Sigmoid colon (tissue), 7 donors: ENCODE data around the gene PRKCQ. TPM values are rescaled to one million over a fixed set of nuclear protein-coding genes. Genes with fewer than 3 reads are reported as not detected.

Experiments
- DNase-seq: peaks from one replicate; pipeline ENCODE4 v3.0.0-alpha.2; 2019
- H3K27ac ChIP-seq, 4 donors: fragments of 200-600 bp; sonication (generic); one replicate each; pipeline ENCODE4 v1.5.1; 2016 to 2019; ENCODE audit warnings: mild to moderate bottlenecking in 1 of 4
- H3K27me3 ChIP-seq, 3 donors: fragments of 200-600 bp; sonication (generic); one replicate each; pipeline ENCODE4 v1.5.1; 2019; ENCODE audit warnings: mild to moderate bottlenecking in 1 of 3
- H3K36me3 ChIP-seq, 4 donors: fragments of 200-600 bp; sonication (generic); one replicate each; pipeline ENCODE4 v1.5.1; 2016 to 2019
- H3K4me1 ChIP-seq, 4 donors: fragments of 200-600 bp; sonication (generic); one replicate each; pipeline ENCODE4 v1.5.1; 2017 to 2019
- H3K4me3 ChIP-seq, 4 donors: fragments of 200-600 bp; sonication (generic); one replicate each; pipeline ENCODE4 v1.5.1; 2017 to 2019; ENCODE audit warnings: mild to moderate bottlenecking in 2 of 4, moderate library complexity in 1 of 4
- H3K9me3 ChIP-seq, 4 donors: fragments of 200-600 bp in 3 of 4; sonication (generic) in 3 of 4; one replicate each; pipeline versions ENCODE4 v1.5.1 to v1.6.1; 2013 to 2019
- CTCF ChIP-seq, 4 experiments: fragments of 450-650 bp in 3 of 4; fragments of 200-600 bp in 1 of 4; IDR thresholded peaks; one replicate each; pipeline ENCODE4 v1.5.1; 2016 to 2019; ENCODE audit warnings: antibody characterized with exemption in 4 of 4, mild to moderate bottlenecking in 3 of 4, moderate library complexity in 2 of 4
- EP300 ChIP-seq, 4 donors: sonication (generic); formaldehyde crosslinking; IDR thresholded peaks; one replicate each; pipeline ENCODE4 v1.6.1; 2017; ENCODE audit warnings: antibody characterized with exemption in 4 of 4
- POLR2A ChIP-seq, 2 donors: fragments of 450-650 bp; IDR thresholded peaks; one replicate each; pipeline ENCODE4 v1.6.1; 2016; ENCODE audit warnings: antibody characterized with exemption in 2 of 2, mild to moderate bottlenecking in 2 of 2, moderate library complexity in 2 of 2
- POLR2AphosphoS5 ChIP-seq, 4 donors: sonication (generic); formaldehyde crosslinking; IDR thresholded peaks; one replicate each; pipeline ENCODE4 v1.6.1; 2017; ENCODE audit warnings: antibody characterized with exemption in 4 of 4
- WGBS, 2 donors: extraction: QIAGEN DNeasy Blood & Tissue Kit; methylation state at CpG; one replicate each; pipeline ENCODE4 v1.1.7; 2013; 5-methylcytosine and 5-hydroxymethylcytosine counted together
- intact Hi-C: fragments of 100-400 bp; cut with DNase I; formaldehyde crosslinking; loops from one replicate; pipeline ENCODE4 v1.15.1; 2023
- polyA plus RNA-seq, 3 donors: library from polyadenylated mRNA; stranded (reverse); fragments of 200-250 nt; gene quantifications; one replicate each; pipeline ENCODE4 v1.2.3, GENCODE V29; 2013
- total RNA-seq, 4 donors: library from RNA; depleted of rRNA; stranded (reverse); fragments of >200 nt; gene quantifications; one replicate each; pipeline ENCODE4 v1.1.0, GENCODE V29; 2016
- donor health status: healthy with polysubstance abuse.
- donor health status: Bipolar disorder and iron deficiency.
- donor health status: healthy.

Gene PRKCQ
- total and polyA plus RNA-seq, 7 donors: 0.23 to 3.0 (median 0.81) TPM

GRCh38 chr10:6402349-6402709, 177.7 kb downstream of the PRKCQ start:
- H3K4me1 ChIP-seq: peaks cover 0 to 21% (median 12%) of the 10 kb centered on the region in 4 donors
- H3K9me3 ChIP-seq: no peaks in the 10 kb centered on the region
- WGBS, 2 donors: 61 to 77% methylated on average over 9 of the region's 9 CpGs
- H3K4me3 ChIP-seq: no peak overlapping the region
- H3K36me3 ChIP-seq: no peaks in the 10 kb centered on the region
- H3K27me3 ChIP-seq: no peaks in the 10 kb centered on the region
- DNase-seq: no peak
- intact Hi-C loops: loop anchor here (5.0 kb wide), 1 partner anchor 390 kb away; no protein-coding TSS in a partner anchor
- TF ChIP-seq POLR2AphosphoS5 (IDR thresholded peaks at IDR 0.05): no peak
- TF ChIP-seq CTCF (IDR thresholded peaks at IDR 0.05): no peak
- TF ChIP-seq EP300 (IDR thresholded peaks at IDR 0.05): no peak
- TF ChIP-seq POLR2A (IDR thresholded peaks at IDR 0.05): no peak
- no peak overlapping the region for H3K27ac ChIP-seq

- peak; percentile 90 for DNase-seq
- intact Hi-C loops: loop anchor here (1.0 to 5.0 kb wide), 5 partner anchors 199 to 389 kb away; partner anchors contain the start of gene PFKFB3
- H3K36me3 ChIP-seq: no peaks in the 10 kb centered on the region
- H3K4me1 ChIP-seq: peaks cover 0 to 21% (median 12%) of the 10 kb centered on the region in 4 donors
- no peaks in the 10 kb centered on the region for H3K27me3 ChIP-seq
- peak overlapping the region; percentile 51 to 71 (median 56) for H3K27ac ChIP-seq
- H3K4me3 ChIP-seq: peak overlapping the region in 3 of 4 donors; percentile 34 to 45 (median 37)
- WGBS, 2 donors: 7 to 18% methylated on average over 18 of the region's 18 CpGs
- peak; percentile 74 to 87 (median 84) for TF ChIP-seq CTCF (IDR thresholded peaks at IDR 0.05)
- no peak for TF ChIP-seq POLR2A (IDR thresholded peaks at IDR 0.05)
- TF ChIP-seq POLR2AphosphoS5 (IDR thresholded peaks at IDR 0.05): peak in 2 of 4 donors; percentile 40 to 45
- no peaks in the 10 kb centered on the region for H3K9me3 ChIP-seq
Measured at GRCh38 chr10:6401558-6402348, 178.3 kb downstream of the PRKCQ start.

GRCh38 chr10:6400821-6401465, 179.1 kb downstream of the PRKCQ start:
- TF ChIP-seq CTCF (IDR thresholded peaks at IDR 0.05) (no peak), POLR2A (IDR thresholded peaks at IDR 0.05) (no peak), EP300 (IDR thresholded peaks at IDR 0.05) (no peak), POLR2AphosphoS5 (IDR thresholded peaks at IDR 0.05) (no peak)
- Histone ChIP-seq H3K4me3 (peak overlapping the region in 1 of 4 donors; percentile 45), H3K4me1 (peaks cover 0 to 21% (median 12%) of the 10 kb centered on the region in 4 donors), H3K9me3 (no peaks in the 10 kb centered on the region), H3K36me3 (no peaks in the 10 kb centered on the region), H3K27ac (peak overlapping the region in 1 of 4 donors; percentile 71), H3K27me3 (no peaks in the 10 kb centered on the region)
- intact Hi-C loops: loop anchor here (1.0 to 5.0 kb wide), 5 partner anchors 198 to 389 kb away; partner anchors contain the start of gene PFKFB3
- DNase-seq: no peak
- 77 to 86% methylated on average over 12 of the region's 12 CpGs for WGBS, 2 donors

- intact Hi-C loops: loop anchor here (2.0 to 5.0 kb wide), 2 partner anchors 198 to 388 kb away; partner anchors contain the start of gene PFKFB3
- DNase-seq: no peak
- TF ChIP-seq EP300 (IDR thresholded peaks at IDR 0.05) (no peak), POLR2AphosphoS5 (IDR thresholded peaks at IDR 0.05) (no peak), POLR2A (IDR thresholded peaks at IDR 0.05) (no peak), CTCF (IDR thresholded peaks at IDR 0.05) (no peak)
- no peaks in the 10 kb centered on the region for H3K36me3 ChIP-seq
- 75 to 87% methylated on average over 7 of the region's 7 CpGs for WGBS, 2 donors
- peak overlapping the region in 2 of 4 donors; percentile 21 to 71 for H3K27ac ChIP-seq
- no peaks in the 10 kb centered on the region for H3K9me3 ChIP-seq
- H3K4me3 ChIP-seq: no peak overlapping the region
- no peaks in the 10 kb centered on the region for H3K27me3 ChIP-seq
- H3K4me1 ChIP-seq: peaks cover 0 to 21% (median 12%) of the 10 kb centered on the region in 4 donors
Measured at GRCh38 chr10:6400331-6400730, 179.7 kb downstream of the PRKCQ start.
